Measurements from ENCODE around the gene FLT1.

Gene FLT1

GRCh38 chr13:28485097-28485496 is 9.8 kb downstream of the FLT1 start:
- DNase-seq = no peak

DNA sequence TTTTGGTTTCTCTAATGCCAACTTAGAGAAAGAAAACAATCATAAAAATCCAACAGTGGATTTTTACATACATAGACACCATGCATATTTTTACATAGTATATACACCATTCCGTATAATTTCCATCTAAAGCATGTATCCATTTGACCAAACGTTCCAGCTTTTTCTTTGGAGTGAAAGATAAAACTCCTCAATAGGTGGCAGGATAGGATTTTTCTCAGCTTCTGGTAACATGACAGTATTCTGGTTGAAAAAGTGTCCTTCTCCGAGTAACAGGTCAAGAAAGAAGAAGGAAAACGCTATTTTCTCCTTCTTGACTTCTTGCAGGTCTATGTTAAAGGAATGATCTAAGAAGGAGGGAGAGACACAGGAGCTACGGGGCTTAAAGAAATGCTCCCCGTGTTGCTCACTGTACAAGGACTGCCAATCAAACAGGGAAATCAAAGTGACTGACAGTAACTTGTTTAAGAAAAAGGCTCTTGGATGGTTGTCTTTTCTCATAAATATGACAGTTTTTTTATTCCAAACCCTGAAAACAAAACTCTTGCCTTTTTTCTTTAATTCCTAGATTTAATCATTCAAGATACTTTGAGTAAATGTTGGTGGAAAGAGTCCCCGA is 11.5 kb downstream of the FLT1 start:
- DNase-seq = no peak

- no peak for DNase-seq
Measured at GRCh38 chr13:28479005-28479404, 15.9 kb downstream of the FLT1 start.

DNA sequence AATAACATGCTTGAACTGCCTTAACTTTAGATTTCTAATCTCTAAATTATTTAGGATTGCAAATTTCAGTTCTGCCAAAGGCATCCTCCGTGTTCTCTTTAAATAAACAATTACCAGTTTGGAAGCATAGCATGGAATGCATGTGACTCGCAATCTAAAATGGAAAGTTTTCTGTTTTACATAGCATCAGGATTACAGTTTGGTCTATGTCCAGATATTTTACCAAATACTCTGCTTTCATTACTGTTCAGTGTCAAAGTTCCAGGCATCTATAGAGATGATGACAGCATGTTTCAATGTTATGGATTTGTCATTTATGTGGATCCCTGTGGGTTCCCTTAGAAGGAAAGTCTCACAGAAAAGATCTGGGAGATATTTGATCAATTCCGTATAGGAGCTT is 16.8 kb downstream of the FLT1 start:
- no peak for DNase-seq

- no peak for DNase-seq
Measured at GRCh38 chr13:28477709-28477973, 17.3 kb downstream of the FLT1 start.

DNA sequence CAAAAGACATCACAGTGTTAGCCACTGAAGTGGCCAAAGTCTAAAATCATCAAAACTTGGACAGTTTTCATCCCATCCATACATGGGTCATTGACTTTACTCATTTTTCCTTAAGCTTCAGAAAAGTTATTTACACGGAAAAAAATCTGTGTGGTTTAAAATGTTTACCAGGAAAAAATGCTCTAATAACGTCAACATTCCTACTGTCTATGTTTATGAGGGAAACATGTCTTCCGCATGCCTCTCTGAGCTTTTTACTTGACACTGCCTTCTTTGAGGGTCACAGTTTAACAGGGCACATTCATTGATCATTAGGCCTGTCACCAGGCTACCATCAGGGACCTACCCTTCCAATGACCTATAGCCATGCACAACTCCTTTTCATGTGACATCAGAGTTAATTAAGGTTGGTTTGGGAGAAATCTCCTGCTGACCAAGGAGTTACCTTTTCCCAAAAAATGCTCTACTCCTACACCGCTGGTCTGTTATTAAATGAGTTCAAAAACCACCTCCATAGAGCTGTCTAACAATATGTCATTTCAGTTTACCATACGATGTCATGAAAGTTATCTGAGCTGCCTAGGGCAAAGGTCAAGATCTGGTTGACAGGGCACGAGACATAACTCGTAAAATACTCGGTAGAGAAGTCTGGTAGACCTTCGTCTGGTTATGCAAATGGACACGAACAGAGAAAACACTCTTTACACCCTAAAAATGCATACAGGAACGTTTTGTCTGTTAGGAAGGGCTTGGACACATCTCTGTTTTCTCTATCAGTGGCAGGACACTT is 17.8 kb downstream of the FLT1 start:
- DNase-seq = no peak

- DNase-seq = no peak
Measured at GRCh38 chr13:28475916-28476725, 18.8 kb downstream of the FLT1 start.

GRCh38 chr13:28474491-28475134 is 20.3 kb downstream of the FLT1 start:
- DNase-seq = no peak

DNA sequence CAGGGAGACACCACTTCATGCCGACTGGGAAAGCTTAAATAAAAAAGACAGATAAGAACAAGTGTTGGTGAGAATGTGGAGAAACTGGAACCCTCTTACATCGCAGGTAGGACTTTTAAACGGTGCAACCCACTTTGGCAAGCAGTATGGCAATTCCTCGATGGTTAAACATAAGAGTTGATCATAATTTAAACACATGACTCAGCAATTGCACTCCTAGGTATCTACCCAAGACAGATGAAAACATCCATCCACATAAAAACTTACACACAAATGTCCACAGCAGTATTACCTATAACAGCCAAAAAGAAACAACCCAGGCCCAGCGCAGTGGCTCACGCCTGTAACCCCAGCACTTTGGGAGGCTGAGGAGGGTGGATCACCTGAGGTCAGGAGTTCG is 21.9 kb downstream of the FLT1 start:
- DNase-seq = no peak

GRCh38 chr13:28471421-28471820 is 23.5 kb downstream of the FLT1 start:
- DNase-seq = no peak

DNA sequence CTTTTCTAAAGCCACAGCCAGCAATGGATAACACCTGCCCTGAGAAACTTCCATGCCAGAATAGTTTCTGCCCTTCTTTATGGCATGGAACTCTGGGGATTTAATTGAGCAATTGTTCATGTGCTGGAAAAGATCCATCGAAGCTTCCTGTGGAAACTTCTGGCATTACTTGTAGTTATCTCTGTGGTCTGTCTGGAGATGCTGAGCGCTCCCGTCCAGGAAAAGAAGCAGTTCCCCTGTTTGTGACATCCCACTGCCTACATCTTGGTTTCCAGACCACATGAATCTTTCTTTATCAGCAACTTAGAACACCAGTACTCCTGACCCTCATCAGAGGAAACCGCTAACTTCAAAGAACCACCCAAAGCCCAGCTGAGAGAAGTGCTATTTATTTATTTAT is 24.6 kb downstream of the FLT1 start:
- no peak for DNase-seq

- no peak for DNase-seq
Measured at GRCh38 chr13:28469316-28469715, 25.6 kb downstream of the FLT1 start.

DNA sequence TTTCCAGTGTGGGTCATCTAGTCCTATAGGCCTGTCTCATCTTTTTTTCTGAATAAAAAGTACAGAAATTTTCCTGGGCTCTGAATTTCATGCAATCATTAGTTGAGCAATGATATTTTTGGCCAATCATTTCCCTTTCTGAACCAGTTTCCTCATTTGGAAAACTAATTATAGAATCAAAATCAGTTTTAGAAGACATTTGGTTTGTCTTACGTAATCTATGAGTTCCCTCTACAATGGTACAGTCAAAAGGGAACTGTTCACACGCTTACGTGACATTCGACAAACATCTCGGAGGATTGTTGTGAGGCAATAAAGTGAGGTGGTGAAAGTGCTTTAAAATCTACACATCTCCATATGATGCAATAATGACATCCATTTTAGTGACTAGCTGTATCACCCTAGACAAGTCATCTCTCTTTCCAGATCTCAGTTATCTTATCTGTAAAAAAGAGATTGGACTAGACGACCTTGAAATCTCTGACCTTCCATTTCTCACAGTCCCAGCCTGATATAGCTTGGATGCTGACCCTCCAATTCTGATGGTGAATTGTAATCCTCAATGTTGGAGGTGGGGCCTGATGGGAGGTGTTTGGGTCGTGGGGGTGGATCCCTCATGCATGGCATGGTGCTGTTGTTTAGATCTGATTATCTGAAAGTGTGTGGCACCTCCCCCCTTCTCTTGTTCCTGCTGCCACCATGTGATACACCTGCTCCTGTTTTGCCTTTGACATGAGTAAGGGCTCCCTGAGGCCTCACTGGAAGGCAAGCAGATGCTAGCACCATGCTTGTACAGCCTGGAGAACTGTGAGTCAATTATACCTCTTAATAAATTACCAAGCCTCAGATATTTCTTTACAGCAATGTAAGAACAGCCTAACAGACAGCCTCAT is 26.7 kb downstream of the FLT1 start:
- DNase-seq = no peak

DNA sequence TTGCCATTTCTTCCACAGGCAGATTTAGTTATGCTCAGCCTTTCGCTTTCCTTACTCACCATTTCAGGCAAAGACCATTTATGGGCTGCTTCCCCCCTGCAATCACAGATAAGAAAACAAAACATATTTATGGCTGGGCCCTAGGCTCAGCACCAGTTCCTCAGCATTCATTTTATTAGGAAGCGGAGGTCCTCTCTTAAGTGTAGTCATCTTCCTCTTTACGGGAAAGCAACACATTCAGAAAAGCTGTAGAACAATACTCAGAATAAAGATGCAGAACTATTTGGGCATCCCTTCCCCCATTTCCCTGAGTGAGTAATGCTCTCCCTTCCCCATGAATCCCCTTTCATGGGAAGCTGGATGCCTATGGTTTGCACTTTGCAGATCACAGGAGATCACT is 27.9 kb downstream of the FLT1 start:
- DNase-seq = no peak

DNA sequence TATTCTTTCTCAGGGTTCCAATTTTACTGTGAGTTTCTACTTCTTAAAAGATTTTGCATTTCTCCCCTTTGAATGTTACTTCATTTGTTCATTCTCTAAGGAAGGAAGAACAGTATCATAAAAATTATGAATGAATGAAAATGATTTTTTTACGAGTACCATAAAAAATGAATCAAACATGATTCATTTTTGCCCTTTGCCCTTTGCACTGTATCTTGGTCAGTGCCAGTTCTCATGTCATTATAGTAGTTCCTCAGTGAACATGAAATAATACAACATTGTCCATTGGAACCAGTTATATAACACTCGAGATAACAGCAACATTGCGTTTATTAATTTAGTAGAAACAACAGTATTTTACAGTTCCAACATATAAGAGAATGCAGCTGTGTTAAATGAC is 28.8 kb downstream of the FLT1 start:
- no peak for DNase-seq

- DNase-seq = no peak
Measured at GRCh38 chr13:28464861-28465460, 30.0 kb downstream of the FLT1 start.

GRCh38 chr13:28463481-28463880 is 31.4 kb downstream of the FLT1 start:
- DNase-seq = no peak

GRCh38 chr13:28459911-28460310 is 35.0 kb downstream of the FLT1 start:
- no peak for DNase-seq

- DNase-seq = no peak
Measured at GRCh38 chr13:28458608-28459007, 36.3 kb downstream of the FLT1 start.

GRCh38 chr13:28458051-28458450 is 36.9 kb downstream of the FLT1 start:
- DNase-seq = no peak

GRCh38 chr13:28457521-28457920 is 37.4 kb downstream of the FLT1 start:
- DNase-seq = no peak

GRCh38 chr13:28455580-28456194 is 39.2 kb downstream of the FLT1 start:
- no peak for DNase-seq

All from activated CD8-positive, alpha-beta memory T cell treated with anti-CD3 and anti-CD28 coated beads, Interleukin-2, amount 50 U/mL, for 48 hours (primary cell).